Smooth muscle cell (in vitro differentiated cells): ENCODE data around the gene MPPE1. TPM values are rescaled to one million over a fixed set of nuclear protein-coding genes. Genes with fewer than 3 reads are reported as not detected.

Source experiments
- DNase-seq: peaks from one replicate; lab custom pipeline; 2025; ENCODE audit not compliant: unreplicated experiment; lab: John Stamatoyannopoulos, UW
- H2AFZ ChIP-seq: fragments of 200-600 bp; sonication (generic); 2 replicates; pipeline ENCODE4 v1.6.0; 2016; ENCODE audit warnings: antibody characterized with exemption, low read depth, mild to moderate bottlenecking
- H3F3A ChIP-seq: fragments of 200-600 bp; sonication (generic); 2 replicates; pipeline ENCODE4 v1.6.0; 2017; ENCODE audit warnings: antibody characterized with exemption, low read depth
- H3K27ac ChIP-seq: fragments of 200-600 bp; sonication (generic); 2 replicates; pipeline ENCODE4 v1.5.1; 2016; ENCODE audit warnings: low read depth, mild to moderate bottlenecking
- H3K27me3 ChIP-seq: fragments of 200-600 bp; sonication (generic); 2 replicates; pipeline ENCODE4 v1.6.1; 2016; ENCODE audit warnings: low read depth, mild to moderate bottlenecking
- H3K36me3 ChIP-seq: fragments of 200-600 bp; sonication (generic); 2 replicates; pipeline ENCODE4 v1.5.1; 2016; ENCODE audit warnings: low read depth
- H3K4me1 ChIP-seq: fragments of 200-600 bp; sonication (generic); 2 replicates; pipeline ENCODE4 v1.5.1; 2016; ENCODE audit warnings: low read depth
- H3K4me2 ChIP-seq: fragments of 200-600 bp; sonication (generic); 2 replicates; pipeline ENCODE4 v1.6.0; 2016; ENCODE audit warnings: mild to moderate bottlenecking
- H3K4me3 ChIP-seq: fragments of 200-600 bp; sonication (generic); 2 replicates; pipeline ENCODE4 v1.5.1; 2016; ENCODE audit warnings: mild to moderate bottlenecking
- H3K79me2 ChIP-seq: fragments of 200-600 bp; sonication (generic); 2 replicates; pipeline ENCODE4 v1.6.0; 2016; ENCODE audit warnings: low read depth, mild to moderate bottlenecking
- H3K9ac ChIP-seq: fragments of 200-600 bp; sonication (generic); 2 replicates; pipeline ENCODE4 v1.6.0; 2016; ENCODE audit warnings: low read depth
- H3K9me3 ChIP-seq: fragments of 200-600 bp; sonication (generic); replicated peaks from 2 replicates; pipeline ENCODE4 v1.5.1; 2016; ENCODE audit warnings: low read depth
- H4K20me1 ChIP-seq: fragments of 200-600 bp; sonication (generic); 2 replicates; pipeline ENCODE4 v1.6.0; 2016; ENCODE audit warnings: low read depth
- WGBS: methylation state at CpG from one replicate; pipeline ENCODE4 v1.1.7; 2016; ENCODE audit warnings: low lambda C conversion rate; 5-methylcytosine and 5-hydroxymethylcytosine counted together
- polyA plus RNA-seq: library from polyadenylated mRNA; unstranded; fragments of >200 nt; fragmentation: Nextera tagmentation; extraction: Ambion mirVana; gene quantifications from 2 replicates; pipeline ENCODE4 v1.2.1, GENCODE V29; 2016
- total RNA-seq: library from RNA; depleted of rRNA; stranded (reverse); fragments of >200 nt; gene quantifications from 2 replicates; pipeline ENCODE4 v1.2.3, GENCODE V29; 2014
- TF ChIP-seq, protein P1 (sequence below): fragments of 200-600 bp; sonication (generic); IDR thresholded peaks from 2 replicates; pipeline ENCODE4 v1.5.1; 2017; ENCODE audit warnings: borderline replicate concordance, mild to moderate bottlenecking, antibody characterized with exemption; ENCODE audit not compliant: insufficient read depth, poor library complexity, severe bottlenecking

The MPPE1 gene
- total and polyA plus RNA-seq, 2 experiments from 2014 or later, result 33.6 to 73.1 TPM

- H3K27ac ChIP-seq, result no peak overlapping the region
- H3K27me3 ChIP-seq, result no peaks in the 10 kb centered on the region
- TF ChIP-seq, protein P1, sequence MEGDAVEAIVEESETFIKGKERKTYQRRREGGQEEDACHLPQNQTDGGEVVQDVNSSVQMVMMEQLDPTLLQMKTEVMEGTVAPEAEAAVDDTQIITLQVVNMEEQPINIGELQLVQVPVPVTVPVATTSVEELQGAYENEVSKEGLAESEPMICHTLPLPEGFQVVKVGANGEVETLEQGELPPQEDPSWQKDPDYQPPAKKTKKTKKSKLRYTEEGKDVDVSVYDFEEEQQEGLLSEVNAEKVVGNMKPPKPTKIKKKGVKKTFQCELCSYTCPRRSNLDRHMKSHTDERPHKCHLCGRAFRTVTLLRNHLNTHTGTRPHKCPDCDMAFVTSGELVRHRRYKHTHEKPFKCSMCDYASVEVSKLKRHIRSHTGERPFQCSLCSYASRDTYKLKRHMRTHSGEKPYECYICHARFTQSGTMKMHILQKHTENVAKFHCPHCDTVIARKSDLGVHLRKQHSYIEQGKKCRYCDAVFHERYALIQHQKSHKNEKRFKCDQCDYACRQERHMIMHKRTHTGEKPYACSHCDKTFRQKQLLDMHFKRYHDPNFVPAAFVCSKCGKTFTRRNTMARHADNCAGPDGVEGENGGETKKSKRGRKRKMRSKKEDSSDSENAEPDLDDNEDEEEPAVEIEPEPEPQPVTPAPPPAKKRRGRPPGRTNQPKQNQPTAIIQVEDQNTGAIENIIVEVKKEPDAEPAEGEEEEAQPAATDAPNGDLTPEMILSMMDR, result no peak
- peaks cover 19% of the 10 kb centered on the region for H3K4me1 ChIP-seq
- H4K20me1 ChIP-seq, result no peaks in the 10 kb centered on the region
- H2AFZ ChIP-seq, result no peak overlapping the region
- DNase-seq, result no peak
- H3K79me2 ChIP-seq, result no peaks in the 10 kb centered on the region
- H3K4me2 ChIP-seq, result no peak overlapping the region
- no peaks in the 10 kb centered on the region for H3K36me3 ChIP-seq
- no peak overlapping the region for H3K4me3 ChIP-seq
- H3K9ac ChIP-seq, result no peak overlapping the region
- H3K9me3 ChIP-seq, result no peaks in the 10 kb centered on the region
- WGBS, result 96% methylated on average over 6 of the region's 6 CpGs
- peaks cover 9% of the 10 kb centered on the region for H3F3A ChIP-seq
Observed at GRCh38 chr18:11943551-11943950, 35.4 kb upstream of the MPPE1 start.

DNA sequence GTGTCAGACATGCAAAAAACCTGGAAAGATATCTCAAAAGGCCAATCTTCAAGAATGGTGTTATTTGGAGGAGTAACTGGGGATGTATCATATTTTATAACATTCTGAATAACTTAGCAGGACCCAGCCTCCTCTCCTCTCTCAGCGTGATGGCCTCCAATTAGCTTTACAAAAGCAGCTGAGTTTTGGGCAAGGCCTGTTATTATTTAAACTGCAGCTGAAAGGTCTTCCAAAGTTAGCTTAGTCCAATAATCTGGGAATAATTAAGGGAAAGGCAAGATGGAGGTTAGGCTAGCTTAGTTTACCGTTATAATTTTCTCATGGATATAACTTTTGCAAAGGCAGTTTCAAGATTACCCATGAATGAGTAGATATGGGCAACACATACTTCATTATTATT lies 32.8 kb upstream of the MPPE1 start:
- Histone ChIP-seq H3K4me2 (no peak overlapping the region), H3K27me3 (no peaks in the 10 kb centered on the region), H3K27ac (no peak overlapping the region), H2AFZ (no peak overlapping the region), H4K20me1 (no peaks in the 10 kb centered on the region), H3F3A (no peaks in the 10 kb centered on the region), H3K9ac (no peak overlapping the region), H3K36me3 (no peaks in the 10 kb centered on the region), H3K4me3 (no peak overlapping the region), H3K4me1 (no peaks in the 10 kb centered on the region), H3K79me2 (no peaks in the 10 kb centered on the region), H3K9me3 (no peaks in the 10 kb centered on the region)
- 87% methylated on average over 2 of the region's 2 CpGs for WGBS
- TF ChIP-seq, protein P1, result no peak
- DNase-seq, result no peak

GRCh38 chr18:11937874-11938478 lies 29.9 kb upstream of the MPPE1 start:
- H3K27me3 ChIP-seq, result no peaks in the 10 kb centered on the region
- H3K4me1 ChIP-seq, result no peaks in the 10 kb centered on the region
- TF ChIP-seq, protein P1, result peak; percentile 80
- H3F3A ChIP-seq, result no peaks in the 10 kb centered on the region
- no peak overlapping the region for H3K27ac ChIP-seq
- H3K9me3 ChIP-seq, result no peaks in the 10 kb centered on the region
- H3K36me3 ChIP-seq, result no peaks in the 10 kb centered on the region
- no peak overlapping the region for H3K9ac ChIP-seq
- 16% methylated on average over 4 of the region's 4 CpGs for WGBS
- peak; percentile 8 for DNase-seq
- H3K4me3 ChIP-seq, result no peak overlapping the region
- no peak overlapping the region for H2AFZ ChIP-seq
- H3K4me2 ChIP-seq, result no peak overlapping the region
- H4K20me1 ChIP-seq, result no peaks in the 10 kb centered on the region
- H3K79me2 ChIP-seq, result no peaks in the 10 kb centered on the region

- Histone ChIP-seq H3K4me2 (no peak overlapping the region), H2AFZ (no peak overlapping the region), H3K79me2 (no peaks in the 10 kb centered on the region), H3K36me3 (no peaks in the 10 kb centered on the region), H3K27ac (no peak overlapping the region), H3F3A (no peaks in the 10 kb centered on the region), H4K20me1 (no peaks in the 10 kb centered on the region), H3K9ac (no peak overlapping the region), H3K27me3 (no peaks in the 10 kb centered on the region), H3K9me3 (no peaks in the 10 kb centered on the region), H3K4me3 (no peak overlapping the region), H3K4me1 (no peaks in the 10 kb centered on the region)
- WGBS, result 96% methylated on average over 14 of the region's 14 CpGs
- DNase-seq, result no peak
- TF ChIP-seq, protein P1, result no peak
Observed at GRCh38 chr18:11932393-11932792, 24.3 kb upstream of the MPPE1 start.
